GM21825 (cell line): ENCODE measurements around the gene RAB13.
"Not testable (repeated sequence)": the region's sequence is repeated elsewhere in the genome, so short reads cannot be mapped to it uniquely, and the experiment has no call there.

Experiments
- ATAC-seq: cut with Tn5 transposase; IDR thresholded peaks from one replicate; pipeline ENCODE4 v1.9.1; 2021; ENCODE audit warnings: mild to moderate bottlenecking, moderate library complexity; ENCODE audit not compliant: unreplicated experiment

The RAB13 gene

GRCh38 chr1:153985941-153986761 lies at the start of gene RAB13:
Gene RAB13 (minus strand): TSS chr1:153986339. CDS start chr1:153986236, 103 bp downstream.
- no peak for ATAC-seq

- ATAC-seq, result not testable (repeated sequence)
Observed at GRCh38 chr1:154033697-154034096, 47.6 kb upstream of the RAB13 start.

- no peak for ATAC-seq
Observed at GRCh38 chr1:154019940-154020339, 33.8 kb upstream of the RAB13 start.

DNA sequence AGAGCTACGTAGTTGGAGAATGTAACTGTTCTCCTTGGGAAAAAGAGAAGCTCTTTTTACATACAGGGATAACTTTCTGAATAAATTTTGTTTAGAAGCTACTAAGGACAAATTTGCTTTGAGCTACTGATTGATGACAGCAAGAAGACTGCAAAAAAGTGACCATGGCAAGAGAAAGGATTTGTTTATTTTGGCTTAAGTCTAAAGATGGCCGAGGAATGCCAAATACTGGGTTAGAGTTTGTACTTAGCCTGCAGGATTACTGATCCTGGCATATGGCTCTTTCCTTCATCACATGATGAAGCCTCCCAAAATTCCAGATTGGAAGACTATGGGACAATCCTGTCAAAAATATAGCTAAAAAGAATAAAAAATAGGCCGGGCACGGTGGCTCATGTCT lies 33.1 kb upstream of the RAB13 start:
- ATAC-seq, result no peak

DNA sequence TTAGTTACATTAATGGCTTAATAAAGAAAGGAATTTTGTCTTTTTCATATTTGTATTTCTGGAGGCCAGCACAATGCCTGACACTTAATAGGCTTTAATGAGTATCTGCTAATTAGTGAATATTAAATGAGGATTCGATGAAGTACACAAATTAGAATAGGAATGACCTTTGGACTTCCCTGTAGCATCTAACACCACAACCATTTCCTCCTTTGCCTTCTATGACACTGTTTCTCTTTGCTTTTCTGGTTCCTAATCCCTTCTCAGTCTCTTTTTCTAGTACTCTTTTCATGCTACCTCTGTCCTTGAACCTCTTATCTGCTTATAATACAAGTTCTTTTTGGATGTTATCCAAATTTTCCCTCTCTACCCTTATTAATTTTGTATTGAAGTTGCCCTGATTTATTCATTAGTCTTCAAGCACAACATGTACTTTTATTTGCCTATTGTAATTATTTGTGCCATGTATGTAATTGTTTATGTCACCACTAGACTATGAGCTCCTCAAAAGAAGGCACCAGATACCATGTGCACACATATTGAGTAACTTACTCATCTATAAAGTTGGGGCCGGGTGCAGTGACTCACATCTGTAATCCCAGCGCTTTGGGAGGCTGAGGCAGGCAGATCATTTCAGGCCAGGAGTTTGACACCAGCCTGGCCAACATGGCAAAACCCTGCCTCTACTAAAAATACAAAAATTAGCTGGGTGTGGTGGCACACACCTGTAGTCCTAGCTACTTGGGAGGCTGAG lies 28.2 kb upstream of the RAB13 start:
- no peak for ATAC-seq

- ATAC-seq, result not testable (repeated sequence)
Observed at GRCh38 chr1:154012543-154012942, 26.4 kb upstream of the RAB13 start.

GRCh38 chr1:154012129-154012528 lies 26.0 kb upstream of the RAB13 start:
- ATAC-seq, result no peak

GRCh38 chr1:154006136-154006535 lies 20.0 kb upstream of the RAB13 start:
- no peak for ATAC-seq

- ATAC-seq, result no peak
Observed at GRCh38 chr1:154000420-154000819, 14.3 kb upstream of the RAB13 start.

DNA sequence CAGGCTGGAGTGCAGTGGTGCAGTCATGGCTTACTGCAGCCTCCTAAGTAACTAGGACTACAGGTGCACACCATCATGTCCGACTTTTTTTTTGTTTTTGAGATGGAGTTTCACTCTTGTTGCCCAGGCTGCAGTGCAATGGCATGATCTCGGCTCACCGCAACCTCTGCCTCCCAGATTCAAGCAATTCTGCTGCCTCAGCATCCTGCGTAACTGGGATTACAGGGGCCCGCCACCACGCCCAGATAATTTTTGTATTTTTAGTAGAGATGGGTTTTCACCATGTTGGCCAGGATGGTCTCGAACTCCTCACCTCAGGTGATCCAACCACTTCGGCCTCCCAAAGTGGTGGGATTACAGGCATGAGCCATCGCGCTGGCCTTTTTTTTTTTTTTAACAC lies 10.7 kb upstream of the RAB13 start:
- not testable (repeated sequence) for ATAC-seq

DNA sequence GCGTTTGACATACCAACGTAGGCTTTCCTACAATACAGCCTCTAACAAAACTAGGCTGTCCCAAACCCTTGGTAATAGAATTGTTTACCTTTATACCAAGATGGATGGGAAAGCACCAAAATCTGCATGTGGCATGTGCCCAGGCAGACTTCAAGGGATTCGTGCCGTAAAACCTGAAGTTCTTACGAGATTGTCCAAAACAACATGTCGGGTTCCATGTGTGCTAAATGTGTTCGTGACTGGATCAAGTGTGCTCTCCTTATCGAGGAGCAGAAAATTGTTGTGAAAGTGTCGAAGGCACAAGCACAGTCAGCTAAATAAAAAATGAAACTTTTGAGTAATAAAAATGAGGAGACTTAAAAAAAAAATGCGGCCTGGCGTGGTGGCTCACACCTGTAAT lies 9.5 kb upstream of the RAB13 start:
- no peak for ATAC-seq

DNA sequence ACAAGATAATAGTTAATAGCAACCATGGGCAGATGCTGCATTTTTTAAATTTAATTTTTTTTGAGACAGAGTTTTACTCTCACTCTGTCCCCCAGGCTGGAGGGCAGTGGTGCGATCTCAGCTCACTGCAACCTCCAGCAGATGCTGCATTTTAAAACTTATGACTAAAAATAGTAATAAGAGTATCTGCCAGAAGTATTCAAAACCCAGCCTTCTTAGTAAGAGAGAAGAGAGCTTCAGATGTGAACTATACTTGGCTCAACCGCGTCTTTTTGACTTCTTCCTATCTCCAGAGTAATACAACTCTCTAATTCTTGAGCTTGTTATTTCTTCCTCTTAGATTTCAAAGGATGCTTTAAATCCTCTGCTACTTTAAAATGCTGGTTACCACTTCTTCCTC lies 9.1 kb upstream of the RAB13 start:
- ATAC-seq, result no peak

DNA sequence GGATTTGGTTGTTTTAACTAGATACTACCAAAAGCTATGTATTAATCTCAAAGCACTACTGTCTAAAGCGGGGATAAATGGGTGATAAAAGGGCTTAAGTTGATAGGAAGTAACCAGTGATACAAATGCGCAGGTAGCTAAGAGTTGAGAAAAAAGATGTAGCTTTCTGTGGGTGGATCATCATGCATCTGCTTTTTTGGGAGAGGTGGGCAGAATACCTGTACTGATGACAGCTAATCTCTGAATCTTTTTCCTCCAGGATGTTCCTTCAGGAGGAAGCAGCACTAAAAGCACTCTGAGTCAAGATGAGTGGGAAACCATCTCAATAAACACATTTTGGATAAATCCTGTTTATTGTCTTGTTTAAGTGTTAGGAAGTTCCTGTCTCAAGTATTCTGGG lies 5.7 kb upstream of the RAB13 start:
- ATAC-seq, result no peak

GRCh38 chr1:153991151-153991630 lies 5.1 kb upstream of the RAB13 start:
- ATAC-seq, result no peak

- ATAC-seq, result peak; percentile 75
Observed at GRCh38 chr1:153990468-153991150, 4.5 kb upstream of the RAB13 start, which contains the start of gene RPS27. Gene RPS27 (plus strand): TSS chr1:153990762. CDS start chr1:153990797, 35 bp downstream.

DNA sequence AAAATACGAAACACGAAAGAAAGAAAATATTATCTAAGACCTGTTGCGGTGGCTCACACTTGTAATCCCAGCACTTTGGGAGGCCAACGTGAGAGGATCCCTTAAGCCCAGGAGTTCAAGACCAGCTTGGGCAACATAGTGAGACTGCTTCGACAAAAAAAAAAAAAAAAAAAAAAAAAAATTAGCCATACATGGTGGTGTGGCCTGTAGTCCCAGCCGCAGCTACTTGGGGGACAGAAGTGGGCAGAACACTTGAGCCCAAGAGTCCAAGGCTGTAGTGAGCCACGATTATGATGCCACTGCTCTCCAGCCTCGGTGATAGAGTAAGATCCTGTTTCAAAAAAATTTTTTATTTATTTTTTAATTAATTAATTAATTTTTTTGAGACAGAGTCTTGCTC lies 1.5 kb upstream of the RAB13 start:
- no peak for ATAC-seq

GRCh38 chr1:153985341-153985912 lies 712 bp downstream of the RAB13 start:
- ATAC-seq, result no peak

DNA sequence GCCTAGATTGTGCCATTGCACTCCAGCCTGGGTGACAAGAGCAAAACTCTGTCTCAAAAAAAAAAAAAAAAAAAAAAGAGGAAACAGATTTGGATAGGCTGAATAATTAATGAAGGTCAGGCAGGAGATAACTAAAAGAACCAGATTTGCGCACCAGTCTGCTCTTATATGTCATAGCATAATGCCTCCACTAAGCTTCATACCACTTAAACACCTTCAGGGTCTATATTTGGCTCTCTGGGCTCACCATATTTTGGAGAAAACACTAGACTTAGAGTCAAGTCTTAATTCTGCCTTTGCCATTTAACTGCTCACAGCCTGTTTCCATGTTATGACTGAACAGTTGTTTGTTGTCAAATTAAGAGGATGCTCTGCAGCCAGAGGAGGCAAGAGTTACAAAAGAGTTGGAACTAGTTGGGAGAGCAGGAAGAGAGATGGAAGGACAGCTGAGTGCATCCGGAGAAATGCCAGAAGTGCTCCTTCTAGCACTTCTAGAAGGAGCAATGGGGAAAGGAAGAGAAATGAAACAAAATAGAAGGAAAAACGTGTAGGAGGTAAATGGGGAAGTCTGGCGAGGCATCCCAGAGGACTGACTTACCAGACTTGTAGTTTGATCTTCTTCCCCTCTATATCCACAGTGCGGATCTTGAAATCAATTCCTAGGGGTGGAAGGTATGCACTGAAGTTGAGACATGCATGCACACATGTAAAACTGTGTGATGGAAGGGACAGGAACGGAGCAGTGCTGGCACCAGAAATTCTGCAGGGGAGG lies 1.8 kb downstream of the RAB13 start:
- ATAC-seq, result no peak

DNA sequence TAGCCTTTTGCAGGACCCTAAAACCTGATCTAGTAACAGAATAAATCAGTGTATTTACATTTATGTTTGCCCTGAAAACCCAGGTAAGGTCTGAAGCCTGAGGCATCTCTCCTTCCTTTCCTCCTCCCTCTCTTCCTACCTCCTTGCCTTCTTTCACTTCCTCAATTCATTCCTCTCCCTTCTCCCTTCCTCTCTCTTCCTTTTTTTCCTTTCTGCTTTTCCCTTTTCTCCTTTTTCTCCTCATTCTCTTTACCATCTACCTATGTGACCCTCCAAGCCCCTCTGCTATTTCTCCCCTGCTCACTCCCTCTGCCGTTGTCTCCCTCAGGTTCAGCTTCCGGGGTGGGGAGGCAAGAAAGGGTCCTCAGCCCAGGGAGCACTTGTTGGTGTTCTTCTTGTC lies 4.4 kb downstream of the RAB13 start:
- ATAC-seq, result not testable (repeated sequence)

- not testable (repeated sequence) for ATAC-seq
Observed at GRCh38 chr1:153979091-153979490, 7.0 kb downstream of the RAB13 start.
